ENCODE results near the gene CRB3.
"Not testable (repeated sequence)": the region's sequence is repeated elsewhere in the genome, so short reads cannot be mapped to it uniquely, and the experiment has no call there.

Gene CRB3

GRCh38 chr19:6498294-6499036, 34.4 kb downstream of the CRB3 start:
- no peak for DNase-seq

GRCh38 chr19:6499052-6499790, 35.1 kb downstream of the CRB3 start:
- no peak for DNase-seq

GRCh38 chr19:6500837-6501739, 37.0 kb downstream of the CRB3 start:
- no peak for DNase-seq

- DNase-seq, result no peak
Observed at GRCh38 chr19:6501740-6502648, 37.9 kb downstream of the CRB3 start, which contains the start of gene TUBB4A. Gene TUBB4A, minus strand, starts transcription at chr19:6502309. Its CDS starts 97 bp downstream, at chr19:6502212.

GRCh38 chr19:6503407-6504201, 39.5 kb downstream of the CRB3 start:
- DNase-seq, result no peak

- not testable (repeated sequence) for DNase-seq
Observed at GRCh38 chr19:6508028-6508771, 44.1 kb downstream of the CRB3 start.

GRCh38 chr19:6509118-6509971, 45.3 kb downstream of the CRB3 start:
- DNase-seq, result no peak

GRCh38 chr19:6510618-6511017, 46.5 kb downstream of the CRB3 start:
- DNase-seq, result no peak

GRCh38 chr19:6514089-6514488, 50.0 kb downstream of the CRB3 start:
- DNase-seq, result no peak

GRCh38 chr19:6514926-6515544, 51.0 kb downstream of the CRB3 start:
- DNase-seq, result no peak

GRCh38 chr19:6516018-6516658, 52.1 kb downstream of the CRB3 start:
- DNase-seq, result no peak
